ENCODE measurements around the gene FXR2. TPM values are rescaled to one million over a fixed set of nuclear protein-coding genes. Genes with fewer than 3 reads are reported as not detected.

FXR2 gene
- total RNA-seq, 1 experiment from 2014 or later: 49.7 TPM

GRCh38 chr17:7557147-7557764 lies 57.4 kb downstream of the FXR2 start (continued):
- TF ChIP-seq CTCF (IDR thresholded peaks at IDR 0.05 in 2 of 3, conservative IDR thresholded peaks at IDR 0.05 in 1 of 3; ENCODE audit: borderline replicate concordance in 1 of 3, insufficient read depth in 1 of 3, low read depth in 2 of 3, low read length in 2 of 3) (no peak), FOSL1 (IDR thresholded peaks at IDR 0.05; ENCODE audit: low read depth) (no peak), RAD21 (IDR thresholded peaks at IDR 0.05; ENCODE audit: low read depth) (no peak), SP1 (IDR thresholded peaks at IDR 0.05; ENCODE audit: low read depth) (no peak), CEBPB (IDR thresholded peaks at IDR 0.05; ENCODE audit: low read depth) (no peak), YY1 (IDR thresholded peaks at IDR 0.05; ENCODE audit: extremely low read depth, insufficient replicate concordance, low read depth, low read length) (no peak), CBX3 (IDR thresholded peaks at IDR 0.05; ENCODE audit: low read depth) (no peak)

GRCh38 chr17:7556627-7557026 lies 58.1 kb downstream of the FXR2 start:
- intact Hi-C loops (cut with micrococcal nuclease): no loop called here
- Histone ChIP-seq H3K36me3 (ENCODE audit: control insufficient read depth in 1 of 2, insufficient read depth in 2 of 2, low read length in 2 of 2) (no peaks in the 10 kb centered on the region), H3K27ac (ENCODE audit: low read depth, low read length) (no peak overlapping the region), H4K20me1 (ENCODE audit: insufficient read depth) (no peaks in the 10 kb centered on the region), H3K4me3 (replicated peaks in 1 of 2; ENCODE audit: low read depth in 1 of 2, low read length in 2 of 2) (no peak overlapping the region), H3K27me3 (ENCODE audit: insufficient read depth, low read length) (no peaks in the 10 kb centered on the region), H3K9me2 (ENCODE audit: insufficient read depth) (no peaks in the 10 kb centered on the region), H3K4me1 (ENCODE audit: control insufficient read depth in 1 of 2, insufficient read depth in 2 of 2, low read length in 2 of 2) (peaks cover 20 to 41% of the 10 kb centered on the region in 2 experiments), H3K4me2 (ENCODE audit: low read length) (no peak overlapping the region), H3K9me3 (ENCODE audit: control insufficient read depth in 1 of 2, insufficient read depth in 1 of 2, low read depth in 1 of 2, low read length in 2 of 2) (no peaks in the 10 kb centered on the region), H3K9ac (ENCODE audit: low read length) (no peak overlapping the region), H2AFZ (ENCODE audit: low read depth, low read length, poor library complexity, severe bottlenecking) (no peak overlapping the region), H3K79me2 (ENCODE audit: insufficient read depth, low read length) (peaks cover 4% of the 10 kb centered on the region; the same call in 1 of the 2 replicates)
- ChIA-PET CTCF (no interaction called here), POLR2A (no interaction called here), RAD21 (ENCODE audit: low non-redundant PET in 1 of 2, low total read pairs in 2 of 2, uncharacterized antibody in 2 of 2, unreplicated experiment in 2 of 2) (no interaction called here)
- no TSS peak for BruUV-seq (replicated peaks)
- no peak for DNase-seq (ENCODE audit: low read depth, low spot score)
- no peak for ATAC-seq
- no peak for TF ChIP-seq ZFX (IDR thresholded peaks at IDR 0.05)
- no peak for TF ChIP-seq JUND (IDR thresholded peaks at IDR 0.05)
- TF ChIP-seq FOSL1 (IDR thresholded peaks at IDR 0.05; ENCODE audit: low read depth): no peak
- no peak for TF ChIP-seq MAX (IDR thresholded peaks at IDR 0.05)
- TF ChIP-seq EZH2 (IDR thresholded peaks at IDR 0.05): no peak
- no peak for TF ChIP-seq REST (IDR thresholded peaks at IDR 0.05; ENCODE audit: low read depth)
- no peak for TF ChIP-seq CEBPB (IDR thresholded peaks at IDR 0.05; ENCODE audit: low read depth)
- no peak for TF ChIP-seq TCF7L2 (IDR thresholded peaks at IDR 0.05; ENCODE audit: borderline replicate concordance, extremely low read depth, insufficient read depth, insufficient read length)
- no peak for TF ChIP-seq POLR2AphosphoS5 (IDR thresholded peaks at IDR 0.05; ENCODE audit: low read depth, low read length)
- no peak for TF ChIP-seq EGR1 (IDR thresholded peaks at IDR 0.05; ENCODE audit: low read depth)
- no peak for TF ChIP-seq ATF3 (IDR thresholded peaks at IDR 0.05)
- TF ChIP-seq POLR2A (IDR thresholded peaks at IDR 0.05; ENCODE audit: borderline replicate concordance, extremely low read depth, insufficient read depth, insufficient read length): no peak
- no peak for TF ChIP-seq SRF (IDR thresholded peaks at IDR 0.05; ENCODE audit: low read depth)
- TF ChIP-seq YY1 (IDR thresholded peaks at IDR 0.05; ENCODE audit: extremely low read depth, insufficient replicate concordance, low read depth, low read length): no peak
